ENCODE results near the gene GPC3. TPM values are rescaled to one million over a fixed set of nuclear protein-coding genes. Genes with fewer than 3 reads are reported as not detected.

GPC3 gene
- total RNA-seq, 1 experiment from 2014 or later, result 32.4 TPM

GRCh38 chrX:133908223-133908955, 77.0 kb downstream of the GPC3 start:
- Mint-ChIP-seq H3K27ac (no peak overlapping the region), H3K4me1 (peaks cover 23% of the 10 kb centered on the region), H3K4me3 (no peak overlapping the region), H3K27me3 (ENCODE audit: low read depth) (no peaks in the 10 kb centered on the region), H3K36me3 (no peaks in the 10 kb centered on the region), H3K9me3 (no peaks in the 10 kb centered on the region)
- CTCF ChIA-PET, result interaction anchor here (0.8 kb wide), 1 partner anchor 116 kb away, joined by 4 read pairs; no protein-coding TSS in a partner anchor
- POLR2A ChIA-PET, result interaction anchor here (0.6 kb wide), 1 partner anchor 56 kb away, joined by 3 read pairs; no protein-coding TSS in a partner anchor
- DNase-seq (ENCODE audit: low spot score) (no peak), ATAC-seq (no peak)
- no peak for TF ChIP-seq ZBTB43 (CRISPR knock-in tag; IDR thresholded peaks at IDR 0.05)
- no peak for TF ChIP-seq GABPB1 (CRISPR knock-in tag; IDR thresholded peaks at IDR 0.05)
- TF ChIP-seq ATF6 (CRISPR knock-in tag; IDR thresholded peaks at IDR 0.05), result no peak
- TF ChIP-seq ZNF423 (CRISPR knock-in tag; IDR thresholded peaks at IDR 0.05), result no peak
- TF ChIP-seq AR (CRISPR knock-in tag; IDR thresholded peaks at IDR 0.05), result no peak
- no peak for TF ChIP-seq PREB (CRISPR knock-in tag; IDR thresholded peaks at IDR 0.05; ENCODE audit: borderline replicate concordance)
- TF ChIP-seq MLX (CRISPR knock-in tag; IDR thresholded peaks at IDR 0.05), result no peak
- no peak for TF ChIP-seq IRF2 (CRISPR knock-in tag; IDR thresholded peaks at IDR 0.05; ENCODE audit: borderline replicate concordance, low read depth)
- TF ChIP-seq SMAD3 (CRISPR knock-in tag; IDR thresholded peaks at IDR 0.05; ENCODE audit: borderline replicate concordance), result no peak
- TF ChIP-seq CREB1 (CRISPR knock-in tag; IDR thresholded peaks at IDR 0.05), result no peak
- no peak for TF ChIP-seq CDX4 (CRISPR knock-in tag; IDR thresholded peaks at IDR 0.05; ENCODE audit: borderline replicate concordance)
- no peak for TF ChIP-seq HMGA2 (CRISPR knock-in tag; IDR thresholded peaks at IDR 0.05)
- TF ChIP-seq NR1H2 (CRISPR knock-in tag; IDR thresholded peaks at IDR 0.05), result no peak
- TF ChIP-seq RORB (CRISPR knock-in tag; IDR thresholded peaks at IDR 0.05), result no peak
- no peak for TF ChIP-seq ZNF263 (CRISPR knock-in tag; IDR thresholded peaks at IDR 0.05; ENCODE audit: low read depth)
- no peak for TF ChIP-seq CBFB (CRISPR knock-in tag; IDR thresholded peaks at IDR 0.05; ENCODE audit: low read depth)
- no peak for TF ChIP-seq ATF2 (CRISPR knock-in tag; IDR thresholded peaks at IDR 0.05; ENCODE audit: borderline replicate concordance, low read depth)
- no peak for TF ChIP-seq STAT6 (CRISPR knock-in tag; conservative IDR thresholded peaks at IDR 0.05; ENCODE audit: low read depth)
